Nephron (organoid): ENCODE results near the gene AKAP17A.

Experiments
- H3K27ac Mint-ChIP-seq, 3 experiments: 2 replicates each; pipeline ENCODE4 v1.8.0; 2020; ENCODE audit warnings: mixed read lengths in 3 of 3, mild to moderate bottlenecking in 2 of 3, moderate library complexity in 1 of 3
- H3K27me3 Mint-ChIP-seq: 2 replicates; pipeline ENCODE4 v1.8.0; 2021; ENCODE audit warnings: low read depth, mild to moderate bottlenecking, moderate library complexity, mixed read lengths
- H3K36me3 Mint-ChIP-seq: 2 replicates; pipeline ENCODE4 v1.8.0; 2020; ENCODE audit warnings: low read depth, mixed read lengths
- H3K4me1 Mint-ChIP-seq: 2 replicates; pipeline ENCODE4 v1.8.0; 2020; ENCODE audit warnings: mixed read lengths
- H3K4me3 Mint-ChIP-seq, 3 experiments: 2 replicates each; pipeline ENCODE4 v1.8.0; 2020; ENCODE audit warnings: mild to moderate bottlenecking in 3 of 3, mixed read lengths in 3 of 3, moderate library complexity in 2 of 3
- H3K9me3 Mint-ChIP-seq: 2 replicates; pipeline ENCODE4 v1.8.0; 2020; ENCODE audit warnings: mixed read lengths
- TF ChIP-seq, protein P1 (sequence below), 3 experiments: fragments of 200-600 bp; sonication (generic); IDR thresholded peaks; one replicate each; pipeline ENCODE4 v1.5.0; 2021; ENCODE audit warnings: antibody characterized with exemption in 3 of 3; ENCODE audit not compliant: unreplicated experiment in 3 of 3

AKAP17A gene

DNA sequence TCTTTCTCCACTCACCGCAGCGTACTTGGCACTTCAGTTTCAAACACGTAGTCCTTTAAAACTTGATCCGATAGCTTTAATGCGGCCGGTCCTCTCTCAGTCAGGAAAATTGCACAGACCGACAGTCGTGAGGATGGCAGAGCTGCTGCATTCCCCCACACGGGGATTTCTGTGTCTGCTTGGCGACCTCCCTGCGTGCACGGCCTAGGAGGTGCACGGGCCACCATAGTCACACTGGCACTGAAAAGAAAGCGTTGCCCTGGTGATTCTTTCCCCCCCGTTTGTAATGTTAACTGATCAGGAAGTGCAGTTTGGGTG, 10.3 kb downstream of the AKAP17A start:
- TF ChIP-seq, protein P1, sequence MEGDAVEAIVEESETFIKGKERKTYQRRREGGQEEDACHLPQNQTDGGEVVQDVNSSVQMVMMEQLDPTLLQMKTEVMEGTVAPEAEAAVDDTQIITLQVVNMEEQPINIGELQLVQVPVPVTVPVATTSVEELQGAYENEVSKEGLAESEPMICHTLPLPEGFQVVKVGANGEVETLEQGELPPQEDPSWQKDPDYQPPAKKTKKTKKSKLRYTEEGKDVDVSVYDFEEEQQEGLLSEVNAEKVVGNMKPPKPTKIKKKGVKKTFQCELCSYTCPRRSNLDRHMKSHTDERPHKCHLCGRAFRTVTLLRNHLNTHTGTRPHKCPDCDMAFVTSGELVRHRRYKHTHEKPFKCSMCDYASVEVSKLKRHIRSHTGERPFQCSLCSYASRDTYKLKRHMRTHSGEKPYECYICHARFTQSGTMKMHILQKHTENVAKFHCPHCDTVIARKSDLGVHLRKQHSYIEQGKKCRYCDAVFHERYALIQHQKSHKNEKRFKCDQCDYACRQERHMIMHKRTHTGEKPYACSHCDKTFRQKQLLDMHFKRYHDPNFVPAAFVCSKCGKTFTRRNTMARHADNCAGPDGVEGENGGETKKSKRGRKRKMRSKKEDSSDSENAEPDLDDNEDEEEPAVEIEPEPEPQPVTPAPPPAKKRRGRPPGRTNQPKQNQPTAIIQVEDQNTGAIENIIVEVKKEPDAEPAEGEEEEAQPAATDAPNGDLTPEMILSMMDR (IDR thresholded peaks at IDR 0.05; ENCODE audit: unreplicated experiment in 3 of 3), result no peak
- peaks cover 6% of the 10 kb centered on the region for H3K4me1 Mint-ChIP-seq
- H3K27ac Mint-ChIP-seq, result no peak overlapping the region
- H3K27me3 Mint-ChIP-seq, result no peaks in the 10 kb centered on the region
- H3K9me3 Mint-ChIP-seq, result no peaks in the 10 kb centered on the region
- H3K4me3 Mint-ChIP-seq, result no peak overlapping the region
- H3K36me3 Mint-ChIP-seq, result peaks cover 68% of the 10 kb centered on the region

DNA sequence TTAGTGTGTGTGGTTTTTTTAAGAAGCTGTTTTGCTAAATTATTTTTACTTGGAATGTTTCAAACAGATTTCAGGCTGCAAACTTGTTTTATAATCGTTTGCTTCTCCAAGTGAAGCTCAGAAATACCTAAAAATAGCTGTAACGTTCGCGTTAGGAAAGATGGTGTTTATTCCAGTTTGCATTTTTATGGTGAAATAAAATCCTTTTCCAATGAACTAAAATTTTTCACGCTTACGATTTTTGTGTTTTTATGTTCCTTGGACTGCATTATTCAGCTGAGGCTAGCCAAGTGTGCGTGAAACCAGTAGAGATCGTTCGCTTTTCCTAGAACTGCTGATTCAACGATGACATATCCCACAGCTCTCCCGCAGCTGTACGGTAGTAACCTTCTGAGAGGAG, 10.9 kb downstream of the AKAP17A start:
- TF ChIP-seq, protein P1 (IDR thresholded peaks at IDR 0.05; ENCODE audit: unreplicated experiment in 3 of 3), result no peak
- no peaks in the 10 kb centered on the region for H3K9me3 Mint-ChIP-seq
- peaks cover 63% of the 10 kb centered on the region for H3K36me3 Mint-ChIP-seq
- no peak overlapping the region for H3K4me3 Mint-ChIP-seq
- no peak overlapping the region for H3K27ac Mint-ChIP-seq
- H3K4me1 Mint-ChIP-seq, result peaks cover 6% of the 10 kb centered on the region
- H3K27me3 Mint-ChIP-seq, result no peaks in the 10 kb centered on the region

DNA sequence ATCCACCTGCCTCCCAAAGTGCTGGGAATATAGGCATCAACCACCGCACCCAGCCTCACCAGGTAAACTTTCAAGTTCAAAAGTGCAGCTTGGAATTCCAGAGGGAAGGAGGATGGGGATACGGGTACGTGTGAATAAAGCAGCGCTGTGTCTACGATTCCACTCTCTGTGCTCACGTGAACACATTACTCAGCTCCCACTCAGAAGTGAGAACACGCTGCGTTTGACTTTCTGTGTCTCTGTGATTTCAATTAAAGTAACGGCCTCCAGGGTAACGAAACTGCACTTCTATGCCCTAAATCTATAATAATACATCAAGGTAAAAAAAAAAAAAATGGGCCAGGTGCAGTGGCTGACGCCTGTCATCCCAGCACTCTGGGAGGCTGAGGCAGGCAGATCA, 15.1 kb downstream of the AKAP17A start:
- TF ChIP-seq, protein P1 (IDR thresholded peaks at IDR 0.05; ENCODE audit: unreplicated experiment in 3 of 3), result no peak
- H3K27ac Mint-ChIP-seq, result no peak overlapping the region
- H3K27me3 Mint-ChIP-seq, result no peaks in the 10 kb centered on the region
- H3K4me3 Mint-ChIP-seq, result no peak overlapping the region
- no peaks in the 10 kb centered on the region for H3K4me1 Mint-ChIP-seq
- no peaks in the 10 kb centered on the region for H3K9me3 Mint-ChIP-seq
- peaks cover 42% of the 10 kb centered on the region for H3K36me3 Mint-ChIP-seq

DNA sequence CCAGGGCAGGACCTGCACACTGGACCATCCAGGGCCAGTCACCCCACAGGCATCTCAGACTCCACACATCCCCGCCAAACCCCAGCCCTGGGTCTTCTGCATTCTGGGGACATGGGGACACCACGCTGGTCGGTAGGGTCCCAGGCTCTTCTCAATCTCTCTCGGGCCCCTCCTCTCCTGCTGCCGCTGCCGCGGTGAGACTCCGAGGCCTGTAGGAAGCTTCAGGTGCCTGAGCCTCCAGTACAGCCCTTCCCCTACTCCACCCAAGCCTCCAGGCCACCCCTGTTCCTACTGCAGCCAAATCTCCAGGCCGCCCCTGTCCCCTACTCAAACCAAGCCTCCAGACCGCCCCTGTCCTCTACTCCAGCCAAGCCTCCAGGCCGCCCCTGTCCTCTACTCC, 17.9 kb downstream of the AKAP17A start:
- no peaks in the 10 kb centered on the region for H3K27me3 Mint-ChIP-seq
- H3K27ac Mint-ChIP-seq, result peak overlapping the region in 1 of 3 experiments; percentile 97
- H3K9me3 Mint-ChIP-seq, result no peaks in the 10 kb centered on the region
- peaks cover 13% of the 10 kb centered on the region for H3K36me3 Mint-ChIP-seq
- H3K4me3 Mint-ChIP-seq, result no peak overlapping the region
- TF ChIP-seq, protein P1 (IDR thresholded peaks at IDR 0.05; ENCODE audit: unreplicated experiment in 3 of 3), result no peak
- H3K4me1 Mint-ChIP-seq, result no peaks in the 10 kb centered on the region

DNA sequence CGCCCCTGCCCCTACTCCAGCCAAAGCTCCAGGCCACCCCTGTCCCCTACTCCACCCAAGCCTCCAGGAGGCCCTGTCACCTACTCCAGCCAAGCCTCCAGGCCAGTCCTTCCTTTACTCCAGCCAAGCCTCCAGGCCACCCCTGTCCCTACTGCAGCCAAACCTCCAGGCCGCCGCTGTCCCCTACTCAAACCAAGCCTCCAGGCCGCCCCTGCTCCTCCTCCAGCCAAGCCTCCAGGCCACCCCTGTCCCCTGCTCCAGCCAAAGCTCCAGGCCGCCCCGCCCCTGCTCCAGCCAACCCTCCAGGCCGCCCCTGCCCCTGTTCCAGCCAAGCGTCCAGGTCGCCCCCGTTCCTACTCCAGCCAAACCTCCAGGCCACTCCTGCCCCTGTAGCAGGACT, 18.4 kb downstream of the AKAP17A start:
- peaks cover 9% of the 10 kb centered on the region for H3K36me3 Mint-ChIP-seq
- H3K4me3 Mint-ChIP-seq, result no peak overlapping the region
- no peaks in the 10 kb centered on the region for H3K27me3 Mint-ChIP-seq
- no peaks in the 10 kb centered on the region for H3K4me1 Mint-ChIP-seq
- H3K27ac Mint-ChIP-seq, result peak overlapping the region; percentile 33 to 97 (median 86)
- TF ChIP-seq, protein P1 (IDR thresholded peaks at IDR 0.05; ENCODE audit: unreplicated experiment in 3 of 3), result no peak
- no peaks in the 10 kb centered on the region for H3K9me3 Mint-ChIP-seq

DNA sequence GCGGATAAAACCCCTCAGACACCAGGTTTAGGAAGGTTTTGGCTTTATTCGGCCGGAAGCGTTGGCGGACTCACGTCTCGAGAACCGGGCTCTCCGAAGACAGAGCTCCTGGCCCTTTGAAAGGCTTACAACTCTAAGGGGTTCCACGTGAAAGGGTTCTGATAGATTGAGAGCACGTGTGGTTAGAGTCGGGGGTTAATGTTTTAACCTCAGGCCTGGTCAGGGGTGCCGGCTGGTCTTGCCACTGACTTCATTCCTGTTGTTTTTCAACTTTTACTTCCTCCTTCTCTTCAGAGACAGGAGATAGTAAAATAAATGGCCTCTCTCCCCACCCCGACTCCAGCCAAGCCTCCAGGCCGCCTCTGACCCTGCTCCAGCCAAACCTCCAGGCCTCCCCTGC, 18.8 kb downstream of the AKAP17A start:
- H3K36me3 Mint-ChIP-seq, result peaks cover 6% of the 10 kb centered on the region
- TF ChIP-seq, protein P1 (IDR thresholded peaks at IDR 0.05; ENCODE audit: unreplicated experiment in 3 of 3), result no peak

More for the DNA sequence above, 18.8 kb downstream of the AKAP17A start:
- Mint-ChIP-seq H3K27ac (peak overlapping the region; percentile 33 to 97 (median 86)), H3K4me1 (no peaks in the 10 kb centered on the region), H3K4me3 (no peak overlapping the region), H3K9me3 (no peaks in the 10 kb centered on the region), H3K27me3 (no peaks in the 10 kb centered on the region)
